Measurements from ENCODE around the gene STUB1. TPM values are rescaled to one million over a fixed set of nuclear protein-coding genes. Genes with fewer than 3 reads are reported as not detected.

Gene STUB1
- total RNA-seq, 1 experiment from 2014 or later = 102 TPM

GRCh38 chr16:662095-662494 is 18.1 kb upstream of the STUB1 start:
- Histone ChIP-seq H2BK120ac (ENCODE audit: low read depth, low read length, poor library complexity, severe bottlenecking) (no peak overlapping the region), H4K91ac (ENCODE audit: insufficient read length, low read depth, low read length) (no peak overlapping the region), H4K5ac (ENCODE audit: insufficient read length, low read depth, low read length) (no peak overlapping the region), H3K4ac (ENCODE audit: low read depth, low read length) (no peak overlapping the region), H3K56ac (ENCODE audit: insufficient read length, low read depth, low read length) (no peak overlapping the region), H2BK12ac (ENCODE audit: insufficient read length, low read depth, low read length) (no peak overlapping the region), H2AK5ac (ENCODE audit: insufficient read length, low read length) (no peak overlapping the region), H3K9ac (ENCODE audit: extremely low read depth, insufficient read length, low read length) (no peak overlapping the region), H3K79me2 (ENCODE audit: insufficient read depth, low read length) (no peaks in the 10 kb centered on the region), H3K4me1 (ENCODE audit: insufficient read depth, low read length) (no peaks in the 10 kb centered on the region; the same call in 1 of the 2 replicates), H2BK15ac (ENCODE audit: low read depth, low read length) (no peak overlapping the region), H3K4me2 (ENCODE audit: insufficient read depth, insufficient read length, low read length) (no peak overlapping the region), H3K27ac (ENCODE audit: insufficient read length, low read depth, low read length) (no peak overlapping the region), H3K14ac (ENCODE audit: insufficient read depth, low read length) (no peak overlapping the region), H3K23me2 (ENCODE audit: insufficient read length, low read depth, low read length, poor library complexity, severe bottlenecking) (no peaks in the 10 kb centered on the region), H3T11ph (ENCODE audit: low read length) (no peak overlapping the region), H4K8ac (replicated peaks; ENCODE audit: insufficient read length, low read depth, low read length) (no peak overlapping the region), H2AFZ (ENCODE audit: low read length) (no peak overlapping the region), H3K9me3 (ENCODE audit: control insufficient read depth, low read depth, low read length) (no peaks in the 10 kb centered on the region), H3K23ac (ENCODE audit: insufficient read length, low read depth, low read length) (no peak overlapping the region), H4K20me1 (ENCODE audit: control insufficient read depth, insufficient read depth, insufficient read length) (no peaks in the 10 kb centered on the region), H2BK20ac (ENCODE audit: low read depth, low read length, poor library complexity, severe bottlenecking) (no peak overlapping the region), H3K18ac (ENCODE audit: insufficient read length, low read depth, low read length) (no peak overlapping the region), H3K79me1 (ENCODE audit: insufficient read depth, low read depth, low read length, poor library complexity, severe bottlenecking) (no peaks in the 10 kb centered on the region), H2BK5ac (ENCODE audit: insufficient read length, low read length) (no peak overlapping the region), H3K27me3 (ENCODE audit: insufficient read depth, low read length) (no peaks in the 10 kb centered on the region)
- no peak for TF ChIP-seq CTCF (conservative IDR thresholded peaks at IDR 0.05)
- Mint-ChIP-seq H3K4me3 (no peak overlapping the region), H3K36me3 (ENCODE audit: insufficient read depth in 1 of 3, low read depth in 3 of 3) (peaks cover 2 to 13% (median 8%) of the 10 kb centered on the region in 3 experiments; a peak in 5 of 7 replicates), H3K9me3 (no peaks in the 10 kb centered on the region), H3K27ac (no peak overlapping the region), H3K4me1 (peaks cover 0 to 5% of the 10 kb centered on the region in 2 experiments; a peak in 2 of 4 replicates), H3K27me3 (ENCODE audit: low read depth) (no peaks in the 10 kb centered on the region)
- no CpG with 5 or more reads among the region's 19 CpGs for WGBS (ENCODE audit: extremely low coverage, insufficient read length, low lambda C conversion rate)
- no peak for DNase-seq

Data from H9 (cell line).